GM21381 (cell line): ENCODE data around the gene PCDHA5.
"Not testable (repeated sequence)": the region's sequence is repeated elsewhere in the genome, so short reads cannot be mapped to it uniquely, and the experiment has no call there.

Experiments used
- ATAC-seq: cut with Tn5 transposase; IDR thresholded peaks from one replicate; pipeline ENCODE4 v1.9.1; 2021; ENCODE audit warnings: mild to moderate bottlenecking, moderate library complexity; ENCODE audit not compliant: unreplicated experiment

PCDHA5 gene

DNA sequence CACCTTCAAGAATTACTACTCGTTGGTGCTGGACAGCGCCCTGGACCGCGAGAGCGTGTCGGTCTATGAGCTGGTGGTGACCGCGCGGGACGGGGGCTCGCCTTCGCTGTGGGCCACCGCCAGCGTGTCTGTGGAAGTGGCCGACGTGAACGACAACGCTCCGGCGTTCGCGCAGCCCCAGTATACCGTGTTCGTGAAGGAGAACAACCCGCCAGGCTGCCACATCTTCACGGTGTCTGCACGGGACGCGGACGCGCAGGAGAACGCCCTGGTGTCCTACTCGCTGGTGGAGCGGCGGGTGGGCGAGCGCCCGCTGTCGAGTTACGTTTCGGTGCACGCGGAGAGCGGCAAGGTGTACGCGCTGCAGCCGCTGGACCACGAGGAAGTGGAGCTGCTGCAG, 1.6 kb downstream of the PCDHA5 start:
- not testable (repeated sequence) for ATAC-seq

- ATAC-seq: no peak
Observed at GRCh38 chr5:140823475-140823874, 2.1 kb downstream of the PCDHA5 start.

- no peak for ATAC-seq
Observed at GRCh38 chr5:140827704-140828361, 6.4 kb downstream of the PCDHA5 start, which contains the start of gene PCDHA6. Gene PCDHA6 (plus strand): TSS chr5:140827960. CDS start chr5:140828092, 132 bp downstream.

DNA sequence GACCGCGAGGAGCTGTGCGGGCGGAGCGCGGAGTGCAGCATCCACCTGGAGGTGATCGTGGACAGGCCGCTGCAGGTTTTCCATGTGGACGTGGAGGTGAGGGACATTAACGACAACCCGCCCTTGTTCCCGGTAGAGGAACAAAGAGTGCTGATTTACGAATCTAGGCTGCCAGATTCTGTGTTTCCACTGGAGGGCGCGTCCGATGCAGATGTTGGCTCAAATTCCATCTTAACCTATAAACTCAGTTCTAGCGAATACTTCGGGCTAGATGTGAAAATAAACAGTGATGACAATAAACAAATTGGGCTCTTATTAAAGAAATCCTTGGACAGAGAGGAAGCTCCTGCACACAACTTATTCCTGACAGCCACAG, 6.9 kb downstream of the PCDHA5 start:
- no peak for ATAC-seq

- not testable (repeated sequence) for ATAC-seq
Observed at GRCh38 chr5:140829511-140830501, 8.4 kb downstream of the PCDHA5 start.

- no peak for ATAC-seq
Observed at GRCh38 chr5:140833993-140834392, 12.6 kb downstream of the PCDHA5 start, which contains the start of gene PCDHA7. Gene PCDHA7 (plus strand): TSS chr5:140834269. CDS start chr5:140834384, 115 bp downstream.

DNA sequence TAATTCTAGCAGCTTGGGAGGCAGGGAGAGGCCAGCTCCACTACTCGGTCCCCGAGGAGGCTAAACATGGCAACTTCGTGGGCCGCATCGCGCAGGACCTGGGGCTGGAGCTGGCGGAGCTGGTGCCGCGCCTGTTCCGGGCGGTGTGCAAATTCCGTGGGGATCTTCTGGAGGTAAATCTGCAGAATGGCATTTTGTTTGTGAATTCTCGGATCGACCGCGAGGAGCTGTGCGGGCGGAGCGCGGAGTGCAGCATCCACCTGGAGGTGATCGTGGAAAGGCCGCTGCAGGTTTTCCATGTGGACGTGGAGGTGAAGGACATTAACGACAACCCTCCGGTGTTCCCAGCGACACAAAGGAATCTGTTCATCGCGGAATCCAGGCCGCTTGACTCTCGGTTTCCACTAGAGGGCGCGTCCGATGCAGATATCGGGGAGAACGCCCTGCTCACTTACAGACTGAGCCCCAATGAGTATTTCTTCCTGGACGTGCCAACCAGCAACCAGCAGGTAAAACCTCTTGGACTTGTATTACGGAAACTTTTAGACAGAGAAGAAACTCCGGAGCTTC, 13.1 kb downstream of the PCDHA5 start:
- ATAC-seq: not testable (repeated sequence)

DNA sequence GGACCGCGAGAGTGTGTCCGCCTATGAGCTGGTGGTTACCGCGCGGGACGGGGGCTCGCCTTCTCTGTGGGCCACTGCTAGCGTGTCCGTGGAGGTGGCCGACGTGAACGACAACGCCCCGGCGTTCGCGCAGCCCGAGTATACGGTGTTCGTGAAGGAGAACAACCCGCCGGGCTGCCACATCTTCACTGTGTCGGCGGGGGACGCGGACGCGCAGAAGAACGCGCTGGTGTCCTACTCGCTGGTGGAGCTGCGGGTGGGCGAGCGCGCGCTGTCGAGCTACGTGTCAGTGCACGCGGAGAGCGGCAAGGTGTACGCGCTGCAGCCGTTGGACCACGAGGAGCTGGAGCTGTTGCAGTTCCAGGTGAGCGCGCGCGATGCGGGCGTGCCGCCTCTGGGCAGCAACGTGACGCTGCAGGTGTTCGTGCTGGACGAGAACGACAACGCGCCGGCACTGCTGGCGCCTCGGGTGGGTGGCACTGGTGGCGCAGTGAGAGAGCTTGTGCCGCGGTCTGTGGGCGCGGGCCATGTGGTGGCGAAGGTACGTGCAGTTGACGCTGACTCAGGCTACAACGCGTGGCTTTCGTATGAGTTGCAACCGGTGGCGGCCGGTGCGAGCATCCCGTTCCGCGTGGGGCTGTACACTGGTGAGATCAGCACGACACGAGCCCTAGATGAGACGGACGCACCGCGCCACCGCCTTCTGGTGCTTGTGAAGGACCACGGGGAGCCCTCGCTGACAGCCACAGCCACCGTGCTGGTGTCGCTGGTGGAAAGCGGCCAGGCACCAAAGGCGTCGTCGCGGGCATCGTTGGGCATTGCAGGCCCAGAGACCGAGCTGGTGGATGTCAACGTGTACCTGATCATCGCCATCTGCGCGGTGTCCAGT, 14.5 kb downstream of the PCDHA5 start:
- no peak for ATAC-seq

- ATAC-seq: no peak
Observed at GRCh38 chr5:140840978-140841962, 19.9 kb downstream of the PCDHA5 start, which contains the start of gene PCDHA8. Gene PCDHA8 (plus strand): TSS chr5:140841187. CDS start chr5:140841322, 135 bp downstream.

DNA sequence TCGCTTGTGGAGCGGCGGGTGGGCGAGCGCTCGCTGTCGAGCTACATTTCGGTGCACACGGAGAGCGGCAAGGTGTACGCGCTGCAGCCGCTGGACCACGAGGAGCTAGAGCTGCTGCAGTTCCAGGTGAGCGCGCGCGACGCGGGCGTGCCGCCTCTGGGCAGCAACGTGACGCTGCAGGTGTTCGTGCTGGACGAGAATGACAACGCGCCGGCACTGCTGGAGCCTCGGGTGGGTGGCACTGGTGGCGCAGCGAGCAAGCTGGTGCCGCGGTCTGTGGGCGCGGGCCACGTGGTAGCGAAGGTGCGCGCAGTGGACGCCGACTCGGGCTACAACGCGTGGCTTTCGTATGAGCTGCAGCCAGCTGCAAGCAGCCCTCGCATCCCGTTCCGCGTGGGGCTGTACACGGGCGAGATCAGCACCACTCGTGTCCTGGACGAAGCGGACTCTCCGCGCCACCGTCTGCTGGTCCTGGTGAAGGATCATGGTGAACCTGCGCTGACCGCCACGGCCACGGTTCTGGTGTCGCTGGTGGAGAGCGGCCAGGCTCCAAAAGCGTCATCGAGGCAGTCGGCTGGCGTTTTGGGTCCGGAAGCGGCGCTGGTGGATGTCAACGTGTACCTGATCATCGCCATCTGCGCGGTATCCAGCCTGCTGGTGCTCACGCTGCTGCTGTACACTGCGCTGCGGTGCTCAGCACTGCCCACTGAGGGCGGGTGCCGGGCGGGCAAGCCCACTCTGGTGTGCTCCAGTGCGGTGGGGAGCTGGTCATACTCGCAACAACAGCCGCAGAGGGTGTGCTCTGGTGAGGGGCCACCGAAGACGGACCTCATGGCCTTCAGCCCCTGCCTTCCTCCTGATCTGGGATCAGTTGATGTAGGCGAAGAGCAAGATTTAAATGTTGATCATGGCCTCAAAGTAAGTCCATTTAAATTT, 21.7 kb downstream of the PCDHA5 start:
- ATAC-seq: no peak

- not testable (repeated sequence) for ATAC-seq
Observed at GRCh38 chr5:140848139-140849102, 27.0 kb downstream of the PCDHA5 start, which contains the start of gene PCDHA9. Gene PCDHA9 (plus strand): TSS chr5:140848382. CDS start chr5:140848496, 114 bp downstream.

GRCh38 chr5:140849831-140850634, 28.6 kb downstream of the PCDHA5 start:
- ATAC-seq: not testable (repeated sequence)

- no peak for ATAC-seq
Observed at GRCh38 chr5:140855772-140856674, 34.6 kb downstream of the PCDHA5 start, which contains the start of gene PCDHA10. Gene PCDHA10 (plus strand): TSS chr5:140855897. CDS start chr5:140856049, 152 bp downstream.

GRCh38 chr5:140857177-140857986, 36.0 kb downstream of the PCDHA5 start:
- no peak for ATAC-seq
